HCT116 (cell line): Measurements from ENCODE around the gene SCYGR4.

ENCODE experiments used
- EZH2 ChIP-seq: fragments of 200-600 bp; sonication (generic); IDR thresholded peaks from 2 replicates; pipeline ENCODE4 v1.6.1; 2017; ENCODE audit warnings: antibody characterized with exemption, mixed run types
- POLR2A ChIP-seq: IDR thresholded peaks from 2 replicates; pipeline ENCODE4 v1.7.0; 2011; ENCODE audit warnings: borderline replicate concordance; ENCODE audit not compliant: insufficient read depth, insufficient read length; ENCODE audit errors: extremely low read depth
- SP1 ChIP-seq: IDR thresholded peaks from 2 replicates; pipeline ENCODE4 v1.6.1; 2012; ENCODE audit warnings: low read depth
- TF ChIP-seq, protein P1 (sequence below): IDR thresholded peaks from 2 replicates; pipeline ENCODE4 v1.6.1; 2012; ENCODE audit warnings: low read depth
- TF ChIP-seq, protein P2 (sequence below), 3 experiments: fragments of 200-600 bp in 1 of 3; sonication (generic) in 1 of 3; IDR thresholded peaks in 2 of 3; conservative IDR thresholded peaks in 1 of 3; 2 replicates each; pipeline ENCODE4 v1.5.1; 2012 to 2017; ENCODE audit warnings: low read depth in 2 of 3, low read length in 2 of 3, antibody characterized with exemption in 1 of 3, borderline replicate concordance in 1 of 3, control low read depth in 1 of 3, mild to moderate bottlenecking in 1 of 3, mixed read lengths in 1 of 3, mixed run types in 1 of 3, moderate library complexity in 1 of 3; ENCODE audit not compliant: insufficient read depth in 1 of 3

DNA sequence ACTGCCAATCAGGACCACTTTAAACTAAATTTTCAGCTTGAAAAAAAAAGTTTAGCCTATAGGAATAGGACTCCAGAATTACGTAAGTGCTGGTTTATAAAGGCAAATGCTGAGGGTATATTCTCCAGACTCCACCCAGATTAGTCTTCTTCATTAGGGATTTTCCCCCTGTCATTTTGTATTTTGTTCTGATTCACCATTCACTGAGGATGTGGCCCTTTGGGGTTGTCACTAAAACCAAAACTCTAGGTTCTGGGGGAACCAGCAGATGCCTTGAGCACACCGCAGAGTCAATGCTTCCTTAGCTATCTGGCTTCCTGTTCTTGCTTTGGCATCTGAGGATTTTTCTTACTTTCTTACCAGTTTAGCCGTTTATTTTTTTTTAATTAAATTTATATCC lies 10.5 kb downstream of the SCYGR4 start:
- TF ChIP-seq, protein P1, sequence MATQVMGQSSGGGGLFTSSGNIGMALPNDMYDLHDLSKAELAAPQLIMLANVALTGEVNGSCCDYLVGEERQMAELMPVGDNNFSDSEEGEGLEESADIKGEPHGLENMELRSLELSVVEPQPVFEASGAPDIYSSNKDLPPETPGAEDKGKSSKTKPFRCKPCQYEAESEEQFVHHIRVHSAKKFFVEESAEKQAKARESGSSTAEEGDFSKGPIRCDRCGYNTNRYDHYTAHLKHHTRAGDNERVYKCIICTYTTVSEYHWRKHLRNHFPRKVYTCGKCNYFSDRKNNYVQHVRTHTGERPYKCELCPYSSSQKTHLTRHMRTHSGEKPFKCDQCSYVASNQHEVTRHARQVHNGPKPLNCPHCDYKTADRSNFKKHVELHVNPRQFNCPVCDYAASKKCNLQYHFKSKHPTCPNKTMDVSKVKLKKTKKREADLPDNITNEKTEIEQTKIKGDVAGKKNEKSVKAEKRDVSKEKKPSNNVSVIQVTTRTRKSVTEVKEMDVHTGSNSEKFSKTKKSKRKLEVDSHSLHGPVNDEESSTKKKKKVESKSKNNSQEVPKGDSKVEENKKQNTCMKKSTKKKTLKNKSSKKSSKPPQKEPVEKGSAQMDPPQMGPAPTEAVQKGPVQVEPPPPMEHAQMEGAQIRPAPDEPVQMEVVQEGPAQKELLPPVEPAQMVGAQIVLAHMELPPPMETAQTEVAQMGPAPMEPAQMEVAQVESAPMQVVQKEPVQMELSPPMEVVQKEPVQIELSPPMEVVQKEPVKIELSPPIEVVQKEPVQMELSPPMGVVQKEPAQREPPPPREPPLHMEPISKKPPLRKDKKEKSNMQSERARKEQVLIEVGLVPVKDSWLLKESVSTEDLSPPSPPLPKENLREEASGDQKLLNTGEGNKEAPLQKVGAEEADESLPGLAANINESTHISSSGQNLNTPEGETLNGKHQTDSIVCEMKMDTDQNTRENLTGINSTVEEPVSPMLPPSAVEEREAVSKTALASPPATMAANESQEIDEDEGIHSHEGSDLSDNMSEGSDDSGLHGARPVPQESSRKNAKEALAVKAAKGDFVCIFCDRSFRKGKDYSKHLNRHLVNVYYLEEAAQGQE: no peak
- TF ChIP-seq, protein P2, sequence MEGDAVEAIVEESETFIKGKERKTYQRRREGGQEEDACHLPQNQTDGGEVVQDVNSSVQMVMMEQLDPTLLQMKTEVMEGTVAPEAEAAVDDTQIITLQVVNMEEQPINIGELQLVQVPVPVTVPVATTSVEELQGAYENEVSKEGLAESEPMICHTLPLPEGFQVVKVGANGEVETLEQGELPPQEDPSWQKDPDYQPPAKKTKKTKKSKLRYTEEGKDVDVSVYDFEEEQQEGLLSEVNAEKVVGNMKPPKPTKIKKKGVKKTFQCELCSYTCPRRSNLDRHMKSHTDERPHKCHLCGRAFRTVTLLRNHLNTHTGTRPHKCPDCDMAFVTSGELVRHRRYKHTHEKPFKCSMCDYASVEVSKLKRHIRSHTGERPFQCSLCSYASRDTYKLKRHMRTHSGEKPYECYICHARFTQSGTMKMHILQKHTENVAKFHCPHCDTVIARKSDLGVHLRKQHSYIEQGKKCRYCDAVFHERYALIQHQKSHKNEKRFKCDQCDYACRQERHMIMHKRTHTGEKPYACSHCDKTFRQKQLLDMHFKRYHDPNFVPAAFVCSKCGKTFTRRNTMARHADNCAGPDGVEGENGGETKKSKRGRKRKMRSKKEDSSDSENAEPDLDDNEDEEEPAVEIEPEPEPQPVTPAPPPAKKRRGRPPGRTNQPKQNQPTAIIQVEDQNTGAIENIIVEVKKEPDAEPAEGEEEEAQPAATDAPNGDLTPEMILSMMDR (IDR thresholded peaks at IDR 0.05 in 2 of 3, conservative IDR thresholded peaks at IDR 0.05 in 1 of 3; ENCODE audit: borderline replicate concordance in 1 of 3, insufficient read depth in 1 of 3, low read depth in 2 of 3, low read length in 2 of 3): no peak
- TF ChIP-seq SP1 (no peak), POLR2A (no peak), EZH2 (no peak)
